Fibroblast of lung (primary cell): ENCODE results near the gene ANKS1B. TPM values are rescaled to one million over a fixed set of nuclear protein-coding genes. Genes with fewer than 3 reads are reported as not detected.

ENCODE experiments used
- DNase-seq, 2 donors: peaks; one replicate each; pipeline versions ENCODE4 v3.0.0 to v3.0.0-alpha.2; 2010; ENCODE audit warnings: low read depth in 2 of 2
- H2AFZ ChIP-seq: 2 replicates; pipeline ENCODE4 v1.5.1; 2012; ENCODE audit warnings: low read length, control low read depth, inconsistent platforms
- H3K27ac ChIP-seq: 2 replicates; pipeline ENCODE4 v1.5.1; 2011; ENCODE audit warnings: low read length, control low read depth; ENCODE audit not compliant: insufficient read depth
- H3K27me3 ChIP-seq: 2 replicates; pipeline ENCODE4 v1.5.1; 2011; ENCODE audit warnings: mild to moderate bottlenecking, low read length; ENCODE audit not compliant: control insufficient read depth, insufficient read depth
- H3K36me3 ChIP-seq: 2 replicates; pipeline ENCODE4 v1.5.1; 2011; ENCODE audit warnings: low read length; ENCODE audit not compliant: control insufficient read depth, insufficient read depth
- H3K4me1 ChIP-seq: 2 replicates; pipeline ENCODE4 v1.5.1; 2011; ENCODE audit warnings: low read length; ENCODE audit not compliant: control insufficient read depth, insufficient read depth; ENCODE audit errors: extremely low read depth
- H3K4me2 ChIP-seq: 2 replicates; pipeline ENCODE4 v1.5.1; 2011; ENCODE audit warnings: low read length, control low read depth; ENCODE audit not compliant: insufficient read depth; ENCODE audit errors: extremely low read depth
- H3K4me3 ChIP-seq, 4 experiments: fragments of 200-600 bp in 1 of 4; sonication (generic) in 1 of 4; replicated peaks in 1 of 4; 2 replicates each; pipeline ENCODE4 v1.5.1; 2011 to 2016; ENCODE audit warnings: low read length in 4 of 4, low read depth in 3 of 4, mild to moderate bottlenecking in 3 of 4, control low read depth in 2 of 4, inconsistent platforms in 1 of 4, mixed read lengths in 1 of 4; ENCODE audit not compliant: insufficient read depth in 1 of 4; ENCODE audit errors: control extremely low read depth in 1 of 4
- H3K79me2 ChIP-seq: 2 replicates; pipeline ENCODE4 v1.5.1; 2012; ENCODE audit warnings: mild to moderate bottlenecking, low read length, inconsistent platforms; ENCODE audit not compliant: control insufficient read depth, insufficient read depth
- H3K9ac ChIP-seq: 2 replicates; pipeline ENCODE4 v1.5.1; 2011; ENCODE audit warnings: mild to moderate bottlenecking, low read length, control low read depth; ENCODE audit not compliant: insufficient read depth
- H3K9me3 ChIP-seq: 2 replicates; pipeline ENCODE4 v1.5.1; 2012; ENCODE audit warnings: low read depth, low read length; ENCODE audit not compliant: control insufficient read depth, insufficient read depth
- H4K20me1 ChIP-seq: 2 replicates; pipeline ENCODE4 v1.5.1; 2011; ENCODE audit warnings: low read length; ENCODE audit not compliant: control insufficient read depth, insufficient read depth; ENCODE audit errors: extremely low read depth
- EZH2 ChIP-seq: IDR thresholded peaks from 2 replicates; pipeline ENCODE4 v1.5.1; 2012; ENCODE audit warnings: low read length, control low read depth, mild to moderate bottlenecking; ENCODE audit errors: missing control alignments
- polyA plus RNA-seq, 2 donors: library from polyadenylated mRNA; depleted of rRNA in 1 of 2; stranded (reverse) in 1 of 2; unstranded in 1 of 2; fragments of >200 nt; gene quantifications; 2 replicates each; pipeline ENCODE4 v1.2.1, GENCODE V29; 2011 to 2012; ENCODE audit warnings: missing spikeins in 1 of 2
- total RNA-seq: library from RNA; depleted of rRNA; stranded (reverse); fragments of >200 nt; gene quantifications from 2 replicates; pipeline ENCODE4 v1.2.1, GENCODE V29; 2014
- TF ChIP-seq, protein P1 (sequence below), 2 donors: IDR thresholded peaks in 1 of 2; conservative IDR thresholded peaks in 1 of 2; 1 replicate in 1 of 2; 2 replicates in 1 of 2; pipeline ENCODE4 v1.5.1; 2011 to 2012; ENCODE audit warnings: low read length in 2 of 2, control low read depth in 1 of 2, inconsistent platforms in 1 of 2, low read depth in 1 of 2, mild to moderate bottlenecking in 1 of 2

ANKS1B gene
- total and polyA plus RNA-seq, 2 donors (not counting 1 experiment from before 2014, with no cell fraction given): 0.11 to 0.83 TPM

DNA sequence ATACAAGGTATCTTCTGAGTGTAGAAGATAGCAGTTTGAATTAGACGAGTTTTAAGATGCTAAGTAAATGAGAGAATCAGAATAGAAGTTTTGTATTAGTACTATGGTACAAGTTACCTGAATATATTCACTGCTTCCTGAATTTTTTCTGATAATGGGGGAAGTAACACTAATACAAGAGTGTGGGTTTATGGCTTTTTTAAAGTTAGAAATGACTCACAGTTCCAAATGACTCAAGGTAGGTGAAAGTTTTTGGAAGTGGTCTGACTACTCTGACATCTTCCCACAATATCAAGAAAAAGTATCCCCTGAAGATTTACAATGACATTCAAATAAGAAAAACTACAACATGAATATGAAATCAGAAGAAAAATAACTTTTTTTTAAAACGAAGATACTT, 460.9 kb downstream of the ANKS1B start:
- Histone ChIP-seq H3K27me3 (no peaks in the 10 kb centered on the region), H3K4me3 (no peak overlapping the region), H3K4me2 (no peak overlapping the region), H3K79me2 (no peaks in the 10 kb centered on the region), H3K27ac (no peak overlapping the region), H3K36me3 (no peaks in the 10 kb centered on the region), H3K4me1 (no peaks in the 10 kb centered on the region), H2AFZ (no peak overlapping the region), H4K20me1 (no peaks in the 10 kb centered on the region), H3K9ac (no peak overlapping the region), H3K9me3 (no peaks in the 10 kb centered on the region)
- TF ChIP-seq EZH2: no peak
- TF ChIP-seq, protein P1, sequence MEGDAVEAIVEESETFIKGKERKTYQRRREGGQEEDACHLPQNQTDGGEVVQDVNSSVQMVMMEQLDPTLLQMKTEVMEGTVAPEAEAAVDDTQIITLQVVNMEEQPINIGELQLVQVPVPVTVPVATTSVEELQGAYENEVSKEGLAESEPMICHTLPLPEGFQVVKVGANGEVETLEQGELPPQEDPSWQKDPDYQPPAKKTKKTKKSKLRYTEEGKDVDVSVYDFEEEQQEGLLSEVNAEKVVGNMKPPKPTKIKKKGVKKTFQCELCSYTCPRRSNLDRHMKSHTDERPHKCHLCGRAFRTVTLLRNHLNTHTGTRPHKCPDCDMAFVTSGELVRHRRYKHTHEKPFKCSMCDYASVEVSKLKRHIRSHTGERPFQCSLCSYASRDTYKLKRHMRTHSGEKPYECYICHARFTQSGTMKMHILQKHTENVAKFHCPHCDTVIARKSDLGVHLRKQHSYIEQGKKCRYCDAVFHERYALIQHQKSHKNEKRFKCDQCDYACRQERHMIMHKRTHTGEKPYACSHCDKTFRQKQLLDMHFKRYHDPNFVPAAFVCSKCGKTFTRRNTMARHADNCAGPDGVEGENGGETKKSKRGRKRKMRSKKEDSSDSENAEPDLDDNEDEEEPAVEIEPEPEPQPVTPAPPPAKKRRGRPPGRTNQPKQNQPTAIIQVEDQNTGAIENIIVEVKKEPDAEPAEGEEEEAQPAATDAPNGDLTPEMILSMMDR (conservative IDR thresholded peaks at IDR 0.05 in 1 of 2, IDR thresholded peaks at IDR 0.05 in 1 of 2; ENCODE audit: low read depth in 1 of 2, low read length in 2 of 2): no peak
- DNase-seq: no peak

DNA sequence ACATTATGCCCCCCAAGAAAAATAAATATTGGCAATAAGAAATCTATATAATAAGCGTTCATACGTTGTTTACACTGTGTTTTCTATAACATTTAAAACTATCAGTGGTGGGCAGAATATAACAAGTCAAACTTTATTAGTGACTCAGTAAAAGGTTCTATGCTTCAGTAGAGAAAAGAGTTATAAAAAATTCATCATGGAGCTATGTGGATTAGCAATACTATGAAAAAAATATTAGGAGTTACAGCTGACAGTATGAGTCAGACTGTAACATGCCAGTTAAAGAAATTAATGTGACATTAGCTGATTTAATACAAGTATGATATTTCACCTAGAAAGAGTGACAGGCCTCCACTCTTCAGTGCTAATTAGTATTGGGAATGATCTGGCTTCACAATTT, 462.3 kb downstream of the ANKS1B start:
- TF ChIP-seq, protein P1 (conservative IDR thresholded peaks at IDR 0.05 in 1 of 2, IDR thresholded peaks at IDR 0.05 in 1 of 2; ENCODE audit: low read depth in 1 of 2, low read length in 2 of 2): no peak
- TF ChIP-seq EZH2: no peak
- Histone ChIP-seq H3K27ac (no peak overlapping the region), H3K4me2 (no peak overlapping the region), H3K27me3 (no peaks in the 10 kb centered on the region), H3K9ac (no peak overlapping the region), H3K4me1 (no peaks in the 10 kb centered on the region), H3K79me2 (no peaks in the 10 kb centered on the region), H3K4me3 (no peak overlapping the region), H3K9me3 (no peaks in the 10 kb centered on the region), H2AFZ (no peak overlapping the region), H3K36me3 (no peaks in the 10 kb centered on the region), H4K20me1 (no peaks in the 10 kb centered on the region)
- no peak for DNase-seq

DNA sequence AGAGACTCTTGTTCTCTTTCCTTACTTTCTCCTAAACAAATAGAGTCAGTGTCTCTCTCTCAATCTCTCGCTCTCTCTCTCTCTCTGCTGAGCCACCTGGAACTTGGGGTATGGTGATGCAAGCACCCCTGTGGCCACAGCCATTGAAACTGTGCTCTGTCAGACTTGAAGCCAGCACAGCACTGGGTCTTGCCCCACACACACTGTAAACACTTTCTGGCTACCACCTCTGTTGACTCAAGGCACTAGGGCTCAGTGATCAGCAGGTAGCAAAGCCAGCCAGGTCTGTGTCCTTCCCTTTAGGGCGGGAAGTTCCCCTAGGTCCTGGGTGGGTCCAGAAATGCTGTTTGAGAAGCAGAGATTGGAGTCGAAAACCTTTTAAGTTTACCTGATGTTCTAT, 463.1 kb downstream of the ANKS1B start:
- H3K27me3 ChIP-seq: no peaks in the 10 kb centered on the region
- no peaks in the 10 kb centered on the region for H3K9me3 ChIP-seq
- H3K27ac ChIP-seq: no peak overlapping the region
- no peak for TF ChIP-seq EZH2
- TF ChIP-seq, protein P1 (conservative IDR thresholded peaks at IDR 0.05 in 1 of 2, IDR thresholded peaks at IDR 0.05 in 1 of 2; ENCODE audit: low read depth in 1 of 2, low read length in 2 of 2): no peak
- no peak overlapping the region for H3K9ac ChIP-seq
- no peak overlapping the region for H3K4me3 ChIP-seq
- no peak for DNase-seq
- H4K20me1 ChIP-seq: no peaks in the 10 kb centered on the region
- H2AFZ ChIP-seq: no peak overlapping the region
- no peaks in the 10 kb centered on the region for H3K79me2 ChIP-seq
- no peak overlapping the region for H3K4me2 ChIP-seq
- H3K36me3 ChIP-seq: no peaks in the 10 kb centered on the region
- H3K4me1 ChIP-seq: no peaks in the 10 kb centered on the region
